GM19239 (cell line): ENCODE results near the gene FYN.
"Not testable (repeated sequence)": the region's sequence is repeated elsewhere in the genome, so short reads cannot be mapped to it uniquely, and the experiment has no call there.

Experiments used
- DNase-seq: peaks from one replicate; pipeline ENCODE4 v3.0.0; 2011; ENCODE audit warnings: low spot score; ENCODE audit not compliant: insufficient read length
- FAIRE-seq: peaks from 2 replicates; lab custom pipeline; 2011; peaks lifted over from hg19 to GRCh38; lab: Jason Lieb, UNC

FYN gene

DNA sequence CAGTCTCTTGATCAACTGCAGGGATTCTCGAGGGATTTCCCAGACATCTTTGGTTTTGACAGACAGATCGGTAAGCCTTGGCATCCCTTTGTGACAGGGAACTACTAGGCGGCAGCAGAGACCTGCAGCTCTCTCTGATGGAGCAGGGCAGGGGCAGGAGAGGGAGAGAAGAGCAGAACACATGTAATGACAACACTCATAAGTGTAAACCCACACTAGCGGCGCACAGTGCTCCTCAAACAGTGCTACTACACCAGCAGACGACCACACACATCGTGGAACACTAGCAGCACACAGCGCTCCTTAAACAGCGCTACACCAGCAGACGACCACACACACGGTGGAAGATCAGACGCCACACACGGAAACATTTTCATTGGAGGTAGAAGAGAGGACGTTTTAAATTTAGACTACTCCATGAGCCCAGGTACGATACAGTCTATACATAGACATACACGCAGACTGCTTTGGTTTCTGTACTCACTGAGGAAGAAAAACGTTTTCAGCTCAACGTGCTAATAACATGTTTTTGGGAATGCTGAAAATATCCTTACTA lies 173.0 kb downstream of the FYN start:
- FAIRE-seq: no peak

DNA sequence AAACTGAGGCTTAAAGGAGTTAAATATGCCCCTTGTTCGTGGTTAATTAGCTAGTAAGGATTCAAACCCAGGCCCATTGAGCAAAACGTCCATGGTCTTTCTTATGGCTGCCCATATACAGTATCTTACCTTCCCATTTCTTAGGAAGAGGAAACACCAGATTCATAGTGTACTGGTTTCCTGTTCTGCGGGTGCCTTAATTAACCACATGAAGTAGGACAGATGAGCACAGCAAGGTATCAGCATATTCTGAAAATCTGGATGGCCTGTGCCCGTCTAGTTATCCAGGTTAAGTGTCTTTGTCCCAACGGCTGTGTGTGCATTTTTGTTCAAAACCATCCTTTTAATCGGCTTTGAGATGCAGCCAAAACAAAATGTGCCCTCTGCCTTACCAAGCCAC lies 174.1 kb downstream of the FYN start:
- FAIRE-seq (no peak), DNase-seq (no peak)

More for the DNA sequence above, 173.0 kb downstream of the FYN start:
- no peak for DNase-seq

DNA sequence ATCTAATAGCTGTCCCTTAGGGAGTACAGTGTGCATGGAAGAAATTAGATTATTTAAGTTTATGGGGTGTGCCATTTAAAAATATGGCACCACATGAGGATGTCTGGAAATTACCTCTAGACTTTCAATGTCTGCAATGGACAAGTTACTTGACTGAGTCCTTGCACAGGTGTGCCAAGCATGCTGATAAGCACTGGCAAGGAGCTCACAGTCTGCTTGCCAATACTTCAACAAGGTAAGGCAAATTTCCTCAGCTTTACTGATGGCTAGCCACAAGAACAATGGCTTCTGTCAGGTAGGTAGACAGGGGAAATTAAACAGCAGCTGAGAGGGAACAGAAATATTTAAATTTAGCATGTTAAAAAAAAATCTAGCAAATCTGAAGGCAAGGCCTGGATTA lies 176.4 kb downstream of the FYN start:
- DNase-seq: no peak
- no peak for FAIRE-seq

DNA sequence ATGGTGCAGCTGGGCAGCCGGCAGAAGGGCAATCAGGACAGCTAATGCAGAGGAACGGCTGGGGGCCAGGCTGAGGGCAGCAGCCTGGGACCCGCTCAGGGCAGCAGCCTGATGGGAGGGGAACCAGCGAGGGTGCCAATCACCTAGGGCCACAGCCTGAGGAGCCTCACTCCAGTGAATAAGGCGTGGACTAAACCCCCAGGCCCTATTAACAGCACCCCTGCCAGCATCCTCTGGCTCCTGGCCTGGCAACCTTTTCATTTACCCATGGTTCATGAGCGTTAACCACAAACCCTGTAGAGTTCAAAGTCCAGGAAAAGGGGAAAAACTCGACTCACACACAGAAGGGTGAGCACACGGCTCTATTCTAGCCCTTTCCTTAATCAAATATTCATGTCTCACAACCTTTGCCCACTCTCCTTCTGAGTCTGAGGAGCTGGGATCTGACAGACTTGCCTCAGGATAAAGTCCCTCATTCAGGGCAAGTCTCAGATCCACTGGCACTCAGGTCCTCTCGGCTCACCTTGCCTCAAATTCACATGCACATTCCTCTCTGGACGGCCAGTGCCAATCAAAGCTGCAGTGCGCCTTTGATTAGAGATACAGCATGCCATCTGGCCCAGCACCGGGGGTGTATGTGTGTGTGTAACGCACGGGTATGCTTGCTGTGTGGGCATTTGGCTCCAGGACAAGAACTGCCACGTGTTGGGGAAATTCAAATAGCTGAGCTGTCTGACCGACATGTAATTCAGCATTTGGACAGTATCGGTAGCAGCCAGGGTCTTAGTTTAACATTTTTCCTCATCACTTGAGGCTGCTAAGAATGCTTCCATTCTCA lies 180.7 kb downstream of the FYN start:
- DNase-seq (no peak), FAIRE-seq (no peak)

DNA sequence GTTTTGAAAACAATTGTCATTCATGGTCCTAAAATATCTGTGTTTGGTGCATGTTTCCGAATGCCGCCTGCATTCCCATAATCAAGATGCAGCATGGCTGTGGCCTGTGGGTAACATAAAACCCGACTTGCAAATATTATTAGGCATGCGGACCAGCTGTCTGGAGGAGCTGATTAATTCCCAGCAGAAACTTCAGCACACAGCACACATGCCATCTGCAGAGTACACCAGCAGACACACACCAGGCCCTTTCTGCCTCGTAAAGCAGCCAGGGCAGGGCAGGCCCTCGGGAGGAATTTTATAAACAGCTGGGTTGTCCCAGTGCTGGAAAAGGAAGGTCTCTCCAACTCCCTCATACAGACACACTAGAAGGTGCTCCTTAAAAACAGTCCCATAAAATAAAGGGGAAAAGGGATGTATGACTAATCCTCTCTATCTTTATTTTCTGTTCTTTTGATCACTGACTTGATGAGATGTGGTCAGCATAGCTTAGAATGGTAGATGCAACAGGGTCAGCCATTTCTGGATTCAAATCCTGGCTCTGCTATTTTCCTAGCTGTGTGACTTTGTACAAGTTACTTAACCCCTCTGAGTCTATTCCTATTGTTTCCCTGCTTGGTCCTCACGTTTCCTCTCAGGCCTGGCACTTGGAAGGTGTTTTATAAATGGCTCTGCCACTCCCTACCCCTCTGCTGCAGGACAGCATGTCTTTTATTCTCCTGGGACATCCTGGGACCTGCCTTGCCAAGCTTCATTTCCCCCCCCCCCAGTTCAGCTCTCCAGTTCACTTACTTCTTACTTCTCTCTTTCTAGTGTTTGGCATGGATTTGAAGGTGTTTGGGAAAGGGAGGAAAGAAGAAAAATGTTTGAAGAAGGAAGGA lies 181.7 kb downstream of the FYN start:
- DNase-seq: no peak
- no peak for FAIRE-seq

DNA sequence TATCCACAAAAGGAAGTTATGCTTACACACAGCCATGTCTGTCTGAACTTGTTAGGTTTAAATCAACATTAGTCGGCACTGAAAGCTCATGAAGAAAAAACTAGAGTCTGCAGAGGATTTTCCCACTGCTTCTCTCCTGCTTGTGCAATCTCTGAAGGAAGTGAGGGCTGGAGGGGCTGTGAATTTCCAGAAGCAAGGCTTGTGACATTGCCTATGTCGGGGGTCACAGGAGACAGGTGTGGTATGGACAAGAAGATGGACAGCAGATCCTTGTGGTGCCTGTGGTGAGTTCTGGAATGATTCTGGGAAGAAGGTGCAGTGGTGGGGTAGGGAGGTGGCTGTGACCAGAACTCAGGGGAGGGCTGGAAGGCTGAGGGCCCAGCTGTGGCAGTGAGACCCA lies 183.3 kb downstream of the FYN start:
- DNase-seq: no peak
- no peak for FAIRE-seq

DNA sequence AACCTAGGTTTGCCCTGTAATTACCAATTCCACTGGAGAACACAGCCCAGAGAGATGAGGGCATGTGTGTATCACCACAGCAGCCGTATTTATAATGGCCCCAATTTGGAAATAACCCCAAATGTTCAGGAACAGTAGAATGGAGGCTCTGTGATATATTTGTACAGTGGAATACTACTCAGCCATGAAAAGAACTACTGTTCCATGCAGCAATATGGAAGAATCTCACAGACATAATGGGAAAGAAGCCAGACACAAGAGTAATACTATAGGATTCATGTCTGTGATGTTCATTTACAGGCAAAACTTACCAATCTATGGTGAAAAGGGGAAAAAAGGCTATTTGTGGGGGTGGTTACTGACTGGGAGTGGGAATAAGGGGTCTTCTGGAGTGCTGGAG lies 183.8 kb downstream of the FYN start:
- no peak for FAIRE-seq
- DNase-seq: no peak

DNA sequence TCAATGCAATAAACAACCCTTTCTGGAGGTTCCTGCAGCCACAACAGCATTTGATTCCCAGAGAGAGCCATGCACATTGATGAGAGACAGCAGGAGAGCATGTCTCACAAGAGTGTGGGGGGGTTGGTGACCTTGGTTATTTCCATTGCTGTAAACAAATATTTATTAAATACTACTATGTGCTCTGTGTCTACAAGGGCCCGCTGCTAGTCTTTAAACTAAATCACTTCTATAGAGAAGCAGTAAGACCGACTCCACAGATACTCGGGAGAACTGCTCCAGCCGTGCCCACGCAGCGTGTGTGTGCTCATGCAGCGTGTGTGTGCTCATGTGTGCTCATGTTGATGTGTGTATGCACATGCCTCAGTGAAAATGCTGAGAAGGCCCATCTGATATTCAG lies 184.9 kb downstream of the FYN start:
- FAIRE-seq (no peak), DNase-seq (no peak)

DNA sequence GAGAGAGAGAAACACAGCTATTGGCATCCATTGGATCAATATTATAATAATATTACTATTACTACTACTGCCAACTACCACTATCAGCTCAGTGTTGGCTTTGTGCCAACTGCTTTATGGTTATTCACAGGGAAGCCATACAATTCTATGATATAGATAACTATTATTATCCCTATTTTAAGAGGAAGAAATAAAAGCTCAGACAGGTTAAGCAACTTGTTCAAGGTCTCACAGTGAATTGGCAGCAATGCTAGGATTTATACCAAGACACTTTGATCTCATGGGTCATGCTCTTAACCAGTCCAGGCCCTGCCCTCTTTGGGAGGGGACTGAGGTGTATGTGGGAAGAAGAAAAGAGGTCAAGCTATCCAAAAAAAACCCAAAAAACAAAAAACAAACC lies 185.6 kb downstream of the FYN start:
- FAIRE-seq: no peak
- no peak for DNase-seq

DNA sequence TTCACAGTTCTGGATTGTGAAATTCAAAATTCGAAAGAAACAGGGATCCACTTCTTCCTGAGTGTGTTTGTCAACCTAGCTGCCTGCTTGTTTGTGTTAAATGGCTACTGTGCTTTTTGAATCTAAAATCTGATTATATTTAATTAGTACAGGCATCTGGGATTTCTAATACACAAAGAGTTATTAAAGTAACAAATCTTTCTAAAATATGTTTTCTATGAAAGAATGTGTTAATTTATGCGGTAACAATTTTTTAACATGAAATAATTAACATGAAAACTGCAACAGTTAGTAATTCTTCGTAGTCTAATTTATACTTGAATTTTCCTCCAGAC lies 186.4 kb downstream of the FYN start:
- no peak for DNase-seq
- no peak for FAIRE-seq

DNA sequence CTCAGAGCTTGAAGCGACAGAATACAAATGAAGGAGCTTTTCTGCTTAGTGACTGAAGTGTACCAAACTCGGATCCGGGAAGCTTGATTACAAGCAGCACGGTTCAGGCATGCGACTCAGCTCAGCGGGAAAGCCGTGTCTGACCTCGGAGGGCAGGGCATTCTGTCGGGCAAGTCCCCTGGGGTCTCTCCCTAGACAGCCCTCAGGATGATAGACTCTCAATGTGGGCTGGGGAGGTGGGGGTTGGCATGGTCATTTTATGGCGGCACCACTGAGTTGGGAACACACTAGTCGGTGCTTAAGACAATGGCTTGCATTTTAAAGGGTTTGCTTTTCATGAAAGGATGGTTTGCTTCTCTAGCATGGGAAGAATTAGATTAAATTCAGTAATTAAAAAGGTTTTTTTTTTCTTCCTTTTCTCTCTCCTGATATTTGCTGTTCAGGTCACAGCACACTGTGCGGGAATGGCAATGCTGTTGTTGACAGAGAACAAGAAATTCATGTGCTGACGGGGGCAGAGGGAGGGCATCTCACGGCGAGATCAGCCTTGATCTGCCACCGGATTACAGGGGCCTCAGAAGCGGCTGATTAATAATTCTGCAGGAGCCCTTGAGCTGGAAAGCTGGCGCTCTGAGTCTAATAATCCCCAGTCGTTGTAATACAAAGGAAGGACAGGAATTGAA lies 186.9 kb downstream of the FYN start:
- FAIRE-seq (no peak), DNase-seq (no peak)

DNA sequence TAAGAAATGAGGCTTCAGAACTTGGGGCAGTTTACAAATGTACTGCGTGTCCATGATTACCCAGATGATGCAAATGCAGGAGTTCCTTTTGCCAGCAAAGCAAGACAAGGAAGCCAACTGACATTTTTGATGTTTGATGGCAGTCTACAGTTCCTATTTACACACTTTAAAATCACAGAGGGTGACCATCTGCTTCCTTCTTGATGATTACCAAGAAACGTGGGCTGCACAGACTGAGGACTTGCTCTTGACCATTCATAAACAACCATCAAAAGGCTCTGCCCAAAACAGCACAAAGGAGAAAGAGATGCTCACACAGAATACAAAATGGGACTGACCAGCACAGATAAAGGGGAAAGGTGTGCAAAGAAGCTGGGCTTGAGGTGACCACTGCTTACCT lies 187.7 kb downstream of the FYN start:
- FAIRE-seq: no peak
- no peak for DNase-seq

DNA sequence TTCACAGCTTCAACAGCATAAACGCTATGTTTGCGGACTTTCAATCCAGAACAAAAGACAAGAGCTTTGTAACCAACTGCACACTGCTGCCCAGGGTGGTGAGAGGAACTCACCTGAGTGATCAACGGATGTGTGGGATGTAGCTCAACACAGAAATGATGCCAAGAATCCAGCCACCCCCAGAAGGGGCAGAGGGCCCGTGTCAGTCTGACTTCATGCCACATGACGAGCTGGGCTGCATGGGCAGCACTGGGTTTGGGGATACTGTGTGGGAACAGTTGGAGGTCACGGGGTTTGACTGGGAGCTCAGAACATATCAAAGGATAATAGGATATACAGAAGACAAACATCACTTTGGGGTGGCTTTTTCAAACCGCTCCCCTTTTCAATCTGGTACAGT lies 188.2 kb downstream of the FYN start:
- no peak for DNase-seq
- no peak for FAIRE-seq

DNA sequence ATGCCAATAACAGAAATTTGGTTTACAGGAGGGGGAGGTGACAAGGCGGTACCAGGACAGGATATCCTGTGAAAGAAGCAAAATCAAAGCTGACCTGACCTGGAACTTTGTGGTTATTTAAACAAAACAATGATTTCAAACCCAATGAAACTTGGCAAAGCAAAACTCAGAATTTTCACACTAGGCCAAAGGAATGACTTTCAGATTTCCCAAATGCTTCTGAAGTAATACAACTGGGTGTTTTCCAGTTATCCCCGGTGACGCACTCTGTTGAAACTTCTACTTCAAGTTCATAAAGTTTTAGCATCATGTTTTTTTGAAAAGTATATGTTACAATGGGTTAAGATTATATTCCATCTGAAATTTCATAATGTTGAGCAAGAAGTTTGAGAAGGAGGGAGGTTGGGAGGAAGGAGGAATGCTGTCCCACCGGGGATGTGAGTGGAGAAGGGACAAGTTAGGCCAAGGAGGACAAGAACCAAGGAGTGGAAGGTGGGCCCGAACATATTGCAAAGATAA lies 189.4 kb downstream of the FYN start:
- DNase-seq (no peak), FAIRE-seq (no peak)

DNA sequence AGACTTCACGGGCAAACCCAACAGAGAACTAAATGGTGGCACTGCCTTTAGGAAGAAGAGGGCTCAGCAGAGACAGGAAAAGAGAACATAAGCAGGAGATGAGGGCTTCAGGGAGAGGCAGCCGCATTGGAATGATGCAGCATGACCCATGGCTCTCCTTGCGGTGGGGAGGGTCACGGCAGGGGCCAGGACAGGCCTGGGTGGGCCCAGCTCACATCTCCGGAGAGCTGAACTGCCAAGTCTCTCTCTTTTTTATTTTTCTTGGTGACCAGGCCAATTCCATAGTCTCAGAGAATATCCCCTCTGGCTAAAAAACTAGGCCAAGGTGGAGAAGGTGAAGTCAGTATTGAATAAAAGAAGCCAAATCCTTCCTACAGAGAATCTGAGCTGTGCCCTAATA lies 190.1 kb downstream of the FYN start:
- FAIRE-seq (no peak), DNase-seq (no peak)

DNA sequence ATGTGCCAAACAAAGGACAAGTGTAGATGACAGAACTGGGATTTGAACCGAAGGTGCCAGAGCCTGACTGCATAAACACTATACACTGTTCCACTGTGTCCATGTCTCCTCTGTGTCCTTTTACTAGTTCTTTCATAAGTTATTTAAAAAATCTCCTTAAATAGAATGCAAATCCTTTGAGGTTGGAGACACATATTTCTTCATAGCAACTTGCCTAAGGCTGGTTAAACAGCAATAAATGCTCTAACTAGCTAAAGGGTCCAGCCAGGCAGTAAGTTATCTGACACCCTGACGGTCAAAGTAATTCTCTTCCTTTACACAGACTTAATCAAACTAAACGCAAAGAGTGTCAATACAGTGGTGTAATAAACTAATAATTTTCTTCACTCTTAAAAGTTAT lies 191.4 kb downstream of the FYN start:
- FAIRE-seq: no peak
- DNase-seq: no peak

DNA sequence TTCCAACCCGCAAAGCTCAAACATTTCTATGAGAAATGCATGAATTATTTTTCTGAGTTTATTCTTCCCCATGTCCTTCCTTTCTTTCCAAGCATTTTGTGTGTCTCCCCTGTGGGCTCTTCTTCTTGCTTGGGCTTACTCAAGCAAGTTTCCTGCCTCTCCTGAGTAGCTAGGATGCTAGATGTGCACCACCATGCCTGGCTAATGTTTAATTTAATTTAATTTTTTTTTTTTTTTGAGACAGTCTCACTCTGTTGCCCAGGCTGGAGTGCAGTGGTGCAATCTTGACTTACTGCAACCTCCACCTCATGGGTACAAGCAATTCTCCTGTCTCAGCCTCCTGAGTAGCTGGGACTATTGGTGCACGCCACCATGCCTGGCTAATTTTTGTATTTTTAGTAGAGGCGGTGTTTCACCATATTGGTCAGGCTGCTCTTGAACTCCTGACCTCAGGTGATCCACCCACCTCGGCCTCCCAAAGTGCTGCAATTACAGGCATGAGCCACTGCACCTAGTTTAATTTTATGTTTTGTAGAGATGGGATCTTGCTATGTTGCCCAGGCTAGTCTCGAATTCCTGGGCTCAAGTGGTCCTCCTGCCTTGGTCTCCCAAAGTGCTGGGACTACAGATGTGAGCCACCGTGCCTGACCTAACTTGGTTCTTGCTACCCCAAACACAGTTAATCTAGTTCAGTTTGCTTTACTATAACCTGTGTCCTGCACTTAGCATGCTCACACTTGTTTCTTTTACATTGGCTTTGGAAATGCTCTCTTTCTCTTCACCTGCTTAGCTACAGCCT lies 192.2 kb downstream of the FYN start:
- not testable (repeated sequence) for DNase-seq, FAIRE-seq

DNA sequence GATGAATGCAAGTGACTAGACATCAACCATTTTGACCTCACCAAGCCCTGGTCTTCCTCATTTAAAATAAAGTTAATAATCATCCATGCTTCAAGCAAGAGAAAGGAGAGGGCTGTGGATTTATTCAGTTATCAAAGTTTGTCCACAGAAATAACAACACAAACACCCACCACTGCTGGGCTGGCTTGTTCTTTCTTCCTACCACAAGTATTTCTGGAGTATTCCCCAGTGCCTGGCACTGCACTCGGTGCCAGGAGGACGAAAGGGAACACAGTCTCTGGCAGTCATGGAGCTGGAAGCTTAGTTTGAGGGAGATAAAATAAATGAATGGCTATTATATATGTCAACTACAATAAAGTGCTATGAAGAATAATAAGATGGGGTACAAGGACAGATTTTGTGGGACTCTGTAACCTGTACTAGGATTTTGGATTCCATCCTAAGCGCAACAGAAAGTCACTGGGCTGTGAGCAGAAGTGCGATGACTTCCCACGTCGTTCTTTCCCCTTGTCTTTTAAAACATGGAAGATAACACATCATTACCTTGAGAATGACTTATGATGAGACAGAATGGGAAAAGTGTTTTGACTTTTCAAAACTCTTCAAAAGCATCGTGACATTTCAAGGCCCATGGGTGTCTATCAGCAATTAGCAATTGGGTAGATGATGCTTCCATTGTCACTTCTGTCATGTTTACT lies 193.1 kb downstream of the FYN start:
- no peak for FAIRE-seq
- no peak for DNase-seq
